Vagina (tissue), 2 donors: ENCODE measurements around the gene KCTD21.

Source experiments
- CTCF ChIP-seq, 3 experiments: fragments of 450-650 bp in 2 of 3; fragments of 200-600 bp in 1 of 3; sonication (generic) in 1 of 3; IDR thresholded peaks; one replicate each; pipeline ENCODE4 v1.5.1; 2017 to 2019; ENCODE audit warnings: antibody characterized with exemption in 3 of 3, mild to moderate bottlenecking in 2 of 3, moderate library complexity in 2 of 3
- POLR2A ChIP-seq, 2 donors: fragments of 450-650 bp; IDR thresholded peaks; one replicate each; pipeline ENCODE4 v1.6.1; 2017; ENCODE audit warnings: antibody characterized with exemption in 2 of 2, mild to moderate bottlenecking in 2 of 2, moderate library complexity in 2 of 2

GRCh38 chr11:78231962-78232501, 43.6 kb upstream of the KCTD21 start:
- TF ChIP-seq CTCF (IDR thresholded peaks at IDR 0.05) (no peak), POLR2A (IDR thresholded peaks at IDR 0.05) (no peak)
